ENCODE measurements around the gene ATP12A. TPM values are rescaled to one million over a fixed set of nuclear protein-coding genes. Genes with fewer than 3 reads are reported as not detected.

ATP12A gene
- total and polyA plus RNA-seq, 11 donors: not detected

- H3K36me3 ChIP-seq: no peaks in the 10 kb centered on the region
- ATAC-seq (no peak), DNase-seq (no peak)
- no peaks in the 10 kb centered on the region for H3K9me3 ChIP-seq
- no peaks in the 10 kb centered on the region for H3K4me1 ChIP-seq
- 88 to 91% (median 89%) methylated on average over 6 of the region's 6 CpGs for WGBS, 4 donors
- H3K27me3 ChIP-seq: peaks cover 0 to 12% (median 0%) of the 10 kb centered on the region in 9 donors
- no peak overlapping the region for H3K27ac ChIP-seq
- H3K4me3 ChIP-seq: no peak overlapping the region
- intact Hi-C loops (cut with DNase I): no loop called here
- TF ChIP-seq POLR2A (IDR thresholded peaks at IDR 0.05): no peak
- TF ChIP-seq, protein P1, sequence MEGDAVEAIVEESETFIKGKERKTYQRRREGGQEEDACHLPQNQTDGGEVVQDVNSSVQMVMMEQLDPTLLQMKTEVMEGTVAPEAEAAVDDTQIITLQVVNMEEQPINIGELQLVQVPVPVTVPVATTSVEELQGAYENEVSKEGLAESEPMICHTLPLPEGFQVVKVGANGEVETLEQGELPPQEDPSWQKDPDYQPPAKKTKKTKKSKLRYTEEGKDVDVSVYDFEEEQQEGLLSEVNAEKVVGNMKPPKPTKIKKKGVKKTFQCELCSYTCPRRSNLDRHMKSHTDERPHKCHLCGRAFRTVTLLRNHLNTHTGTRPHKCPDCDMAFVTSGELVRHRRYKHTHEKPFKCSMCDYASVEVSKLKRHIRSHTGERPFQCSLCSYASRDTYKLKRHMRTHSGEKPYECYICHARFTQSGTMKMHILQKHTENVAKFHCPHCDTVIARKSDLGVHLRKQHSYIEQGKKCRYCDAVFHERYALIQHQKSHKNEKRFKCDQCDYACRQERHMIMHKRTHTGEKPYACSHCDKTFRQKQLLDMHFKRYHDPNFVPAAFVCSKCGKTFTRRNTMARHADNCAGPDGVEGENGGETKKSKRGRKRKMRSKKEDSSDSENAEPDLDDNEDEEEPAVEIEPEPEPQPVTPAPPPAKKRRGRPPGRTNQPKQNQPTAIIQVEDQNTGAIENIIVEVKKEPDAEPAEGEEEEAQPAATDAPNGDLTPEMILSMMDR (IDR thresholded peaks at IDR 0.05): no peak
Measured at GRCh38 chr13:24642219-24642618, 38.0 kb upstream of the ATP12A start.

DNA sequence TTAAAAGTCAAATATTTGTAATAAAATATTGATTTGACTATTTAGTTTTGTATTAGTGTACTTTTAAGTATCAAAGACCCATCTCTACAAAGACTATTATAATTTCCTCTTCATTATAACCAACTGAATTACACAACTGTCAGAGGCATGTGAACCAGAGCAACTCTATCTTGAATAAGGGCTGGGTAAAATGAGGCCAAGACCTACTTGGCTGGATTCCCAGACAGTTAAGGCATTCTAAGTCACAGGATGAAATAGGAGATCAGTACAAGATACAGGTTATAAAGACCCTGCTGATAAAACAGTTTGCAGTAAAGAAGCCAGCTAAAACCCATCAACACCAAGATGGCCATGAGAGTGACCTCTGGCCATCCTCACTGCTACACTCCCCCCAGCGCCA lies 36.2 kb upstream of the ATP12A start:
- intact Hi-C loops (cut with DNase I): no loop called here
- ATAC-seq (no peak), DNase-seq (no peak)
- Histone ChIP-seq H3K4me3 (no peak overlapping the region), H3K4me1 (no peaks in the 10 kb centered on the region), H3K36me3 (no peaks in the 10 kb centered on the region), H3K27me3 (peaks cover 0 to under 1% (median 0%) of the 10 kb centered on the region in 9 donors), H3K27ac (no peak overlapping the region), H3K9me3 (no peaks in the 10 kb centered on the region)
- no peak for TF ChIP-seq POLR2A (IDR thresholded peaks at IDR 0.05)
- TF ChIP-seq, protein P1 (IDR thresholded peaks at IDR 0.05): no peak
- WGBS, 4 donors: 67 to 94% (median 79%) methylated on average over 1 of the region's 1 CpG

GRCh38 chr13:24648271-24648670 lies 31.9 kb upstream of the ATP12A start:
- Histone ChIP-seq H3K27me3 (no peaks in the 10 kb centered on the region), H3K4me3 (no peak overlapping the region), H3K4me1 (no peaks in the 10 kb centered on the region), H3K27ac (no peak overlapping the region), H3K36me3 (no peaks in the 10 kb centered on the region), H3K9me3 (no peaks in the 10 kb centered on the region)
- intact Hi-C loops (cut with DNase I): no loop called here
- TF ChIP-seq, protein P1 (IDR thresholded peaks at IDR 0.05): no peak
- no peak for TF ChIP-seq POLR2A (IDR thresholded peaks at IDR 0.05)
- no peak for ATAC-seq
- no peak for DNase-seq

DNA sequence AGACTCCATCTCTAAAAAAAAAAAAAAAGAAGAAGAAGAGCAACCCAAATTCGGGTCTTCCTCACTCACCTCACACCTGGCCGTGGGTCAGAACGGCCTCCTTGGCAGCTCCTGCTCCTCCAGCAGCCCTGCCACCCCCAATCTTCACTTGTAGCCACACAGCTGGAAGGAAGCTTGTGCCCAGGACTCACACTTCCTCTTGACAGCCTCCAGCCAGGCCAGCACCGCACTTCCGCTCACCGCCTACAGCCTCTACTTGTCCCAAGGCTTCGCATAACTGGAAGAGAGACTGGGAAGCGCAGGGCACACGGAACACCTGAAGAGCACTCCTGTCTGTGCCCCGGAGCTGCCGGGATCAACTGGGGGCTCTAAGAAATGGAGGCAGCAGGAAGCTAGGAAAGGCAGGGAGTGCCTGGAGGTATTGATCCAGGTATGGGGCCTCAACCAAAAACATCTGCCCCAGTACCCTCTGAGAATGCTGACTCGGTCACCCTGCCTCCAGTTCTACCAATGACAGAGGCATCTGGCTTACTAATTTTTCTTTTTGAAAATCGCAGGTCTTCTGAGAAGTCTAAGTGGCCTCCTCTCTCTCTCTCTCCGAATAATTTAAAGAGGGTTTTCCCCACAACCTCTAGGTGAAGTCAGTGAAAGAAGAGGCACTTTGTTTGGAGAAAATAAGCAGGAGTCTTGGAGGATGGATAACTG lies 31.1 kb upstream of the ATP12A start:
- ATAC-seq (no peak), DNase-seq (no peak)
- Histone ChIP-seq H3K4me3 (no peak overlapping the region), H3K36me3 (no peaks in the 10 kb centered on the region), H3K4me1 (no peaks in the 10 kb centered on the region), H3K27me3 (no peaks in the 10 kb centered on the region), H3K9me3 (no peaks in the 10 kb centered on the region), H3K27ac (no peak overlapping the region)
- no peak for TF ChIP-seq POLR2A (IDR thresholded peaks at IDR 0.05)
- TF ChIP-seq, protein P1 (IDR thresholded peaks at IDR 0.05): no peak
- intact Hi-C loops (cut with DNase I): no loop called here
- 74 to 90% (median 86%) methylated on average over 14 of the region's 14 CpGs for WGBS, 4 donors

Data from heart left ventricle (tissue), 16 donors.